GM12878 (cell line): ENCODE measurements around the gene RAP1GAP2.

Experiments
- BCL11A ChIP-seq: IDR thresholded peaks from 2 replicates; pipeline ENCODE4 v1.6.1; 2011; ENCODE audit warnings: low read depth, low read length
- GABPA ChIP-seq: IDR thresholded peaks from 2 replicates; pipeline ENCODE4 v1.6.1; 2014; ENCODE audit warnings: antibody characterized with exemption, low read depth, mild to moderate bottlenecking, inconsistent platforms
- JUND ChIP-seq: IDR thresholded peaks from 2 replicates; pipeline ENCODE4 v1.6.1; 2012; ENCODE audit warnings: low read depth, mild to moderate bottlenecking, low read length, improper control_type of control experiment, moderate library complexity
- POLR2AphosphoS5 ChIP-seq: IDR thresholded peaks from 2 replicates; pipeline ENCODE4 v1.6.1; 2011; ENCODE audit warnings: mild to moderate bottlenecking, low read length, inconsistent platforms
- RAD21 ChIP-seq: IDR thresholded peaks from 2 replicates; pipeline ENCODE4 v1.6.1; 2011; ENCODE audit warnings: mild to moderate bottlenecking, low read depth, low read length, moderate library complexity; ENCODE audit not compliant: insufficient read depth
- RFX5 ChIP-seq: IDR thresholded peaks from 2 replicates; pipeline ENCODE4 v1.6.1; 2011; ENCODE audit warnings: low read depth, low read length, improper control_type of control experiment
- SIN3A ChIP-seq: IDR thresholded peaks from 2 replicates; pipeline ENCODE4 v1.6.1; 2012; ENCODE audit warnings: low read depth, low read length, improper control_type of control experiment
- YY1 ChIP-seq: IDR thresholded peaks from 2 replicates; pipeline ENCODE4 v1.6.1; 2011; ENCODE audit warnings: low read depth, mild to moderate bottlenecking, low read length
- ZNF24 ChIP-seq: fragments of 450-650 bp; IDR thresholded peaks from 2 replicates; pipeline ENCODE4 v1.6.1; 2017; ENCODE audit warnings: antibody characterized with exemption, mild to moderate bottlenecking
- TF ChIP-seq, protein P1 (sequence below), 3 experiments: IDR thresholded peaks in 2 of 3; conservative IDR thresholded peaks in 1 of 3; 2 replicates each; pipeline ENCODE4 v1.5.1; 2011; ENCODE audit warnings: low read depth in 3 of 3, low read length in 3 of 3, mild to moderate bottlenecking in 3 of 3, control low read depth in 2 of 3, moderate library complexity in 2 of 3, inconsistent platforms in 1 of 3, mixed read lengths in 1 of 3; ENCODE audit not compliant: control insufficient read depth in 2 of 3, insufficient read depth in 1 of 3; ENCODE audit errors: extremely low read depth in 1 of 3
- TF ChIP-seq, protein P2 (sequence below): IDR thresholded peaks from 2 replicates; pipeline ENCODE4 v1.6.1; 2012; ENCODE audit warnings: low read depth, low read length, improper control_type of control experiment
- TF ChIP-seq, protein P3 (sequence below): fragments of 450-650 bp; formaldehyde crosslinking; IDR thresholded peaks from 2 replicates; pipeline ENCODE4 v1.4.0; 2020; ENCODE audit warnings: mild to moderate bottlenecking, moderate library complexity

DNA sequence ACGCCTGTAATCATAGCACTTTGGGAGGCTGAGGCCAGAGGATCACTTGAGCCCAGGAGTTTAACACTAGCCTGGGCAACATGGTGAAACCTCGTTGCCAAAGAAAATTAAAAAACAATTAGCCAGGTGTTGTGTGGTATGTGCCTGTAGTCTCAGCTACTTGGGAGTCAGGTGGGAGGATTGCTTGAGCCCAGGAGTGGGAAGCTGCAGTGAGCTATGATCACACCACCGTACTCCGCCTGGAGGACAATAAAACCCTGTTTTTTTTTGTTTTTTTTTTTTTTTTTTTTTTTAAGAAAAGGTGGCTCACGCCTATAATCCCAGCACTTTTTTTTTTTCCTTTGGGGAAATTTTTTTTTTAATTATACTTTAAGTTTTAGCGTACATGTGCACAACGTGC is 26.1 kb downstream of the RAP1GAP2 start:
- TF ChIP-seq RAD21, result no peak
- no peak for TF ChIP-seq GABPA
- TF ChIP-seq RFX5, result no peak
- TF ChIP-seq ZNF24, result no peak
- TF ChIP-seq, protein P1, sequence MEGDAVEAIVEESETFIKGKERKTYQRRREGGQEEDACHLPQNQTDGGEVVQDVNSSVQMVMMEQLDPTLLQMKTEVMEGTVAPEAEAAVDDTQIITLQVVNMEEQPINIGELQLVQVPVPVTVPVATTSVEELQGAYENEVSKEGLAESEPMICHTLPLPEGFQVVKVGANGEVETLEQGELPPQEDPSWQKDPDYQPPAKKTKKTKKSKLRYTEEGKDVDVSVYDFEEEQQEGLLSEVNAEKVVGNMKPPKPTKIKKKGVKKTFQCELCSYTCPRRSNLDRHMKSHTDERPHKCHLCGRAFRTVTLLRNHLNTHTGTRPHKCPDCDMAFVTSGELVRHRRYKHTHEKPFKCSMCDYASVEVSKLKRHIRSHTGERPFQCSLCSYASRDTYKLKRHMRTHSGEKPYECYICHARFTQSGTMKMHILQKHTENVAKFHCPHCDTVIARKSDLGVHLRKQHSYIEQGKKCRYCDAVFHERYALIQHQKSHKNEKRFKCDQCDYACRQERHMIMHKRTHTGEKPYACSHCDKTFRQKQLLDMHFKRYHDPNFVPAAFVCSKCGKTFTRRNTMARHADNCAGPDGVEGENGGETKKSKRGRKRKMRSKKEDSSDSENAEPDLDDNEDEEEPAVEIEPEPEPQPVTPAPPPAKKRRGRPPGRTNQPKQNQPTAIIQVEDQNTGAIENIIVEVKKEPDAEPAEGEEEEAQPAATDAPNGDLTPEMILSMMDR (IDR thresholded peaks at IDR 0.05 in 2 of 3, conservative IDR thresholded peaks at IDR 0.05 in 1 of 3; ENCODE audit: control insufficient read depth in 2 of 3, extremely low read depth in 1 of 3, insufficient read depth in 1 of 3, low read depth in 3 of 3, low read length in 3 of 3), result no peak
- TF ChIP-seq BCL11A, result no peak
- no peak for TF ChIP-seq SIN3A
- TF ChIP-seq, protein P2, sequence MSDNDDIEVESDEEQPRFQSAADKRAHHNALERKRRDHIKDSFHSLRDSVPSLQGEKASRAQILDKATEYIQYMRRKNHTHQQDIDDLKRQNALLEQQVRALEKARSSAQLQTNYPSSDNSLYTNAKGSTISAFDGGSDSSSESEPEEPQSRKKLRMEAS, result no peak
- TF ChIP-seq POLR2AphosphoS5, result no peak
- TF ChIP-seq, protein P3, sequence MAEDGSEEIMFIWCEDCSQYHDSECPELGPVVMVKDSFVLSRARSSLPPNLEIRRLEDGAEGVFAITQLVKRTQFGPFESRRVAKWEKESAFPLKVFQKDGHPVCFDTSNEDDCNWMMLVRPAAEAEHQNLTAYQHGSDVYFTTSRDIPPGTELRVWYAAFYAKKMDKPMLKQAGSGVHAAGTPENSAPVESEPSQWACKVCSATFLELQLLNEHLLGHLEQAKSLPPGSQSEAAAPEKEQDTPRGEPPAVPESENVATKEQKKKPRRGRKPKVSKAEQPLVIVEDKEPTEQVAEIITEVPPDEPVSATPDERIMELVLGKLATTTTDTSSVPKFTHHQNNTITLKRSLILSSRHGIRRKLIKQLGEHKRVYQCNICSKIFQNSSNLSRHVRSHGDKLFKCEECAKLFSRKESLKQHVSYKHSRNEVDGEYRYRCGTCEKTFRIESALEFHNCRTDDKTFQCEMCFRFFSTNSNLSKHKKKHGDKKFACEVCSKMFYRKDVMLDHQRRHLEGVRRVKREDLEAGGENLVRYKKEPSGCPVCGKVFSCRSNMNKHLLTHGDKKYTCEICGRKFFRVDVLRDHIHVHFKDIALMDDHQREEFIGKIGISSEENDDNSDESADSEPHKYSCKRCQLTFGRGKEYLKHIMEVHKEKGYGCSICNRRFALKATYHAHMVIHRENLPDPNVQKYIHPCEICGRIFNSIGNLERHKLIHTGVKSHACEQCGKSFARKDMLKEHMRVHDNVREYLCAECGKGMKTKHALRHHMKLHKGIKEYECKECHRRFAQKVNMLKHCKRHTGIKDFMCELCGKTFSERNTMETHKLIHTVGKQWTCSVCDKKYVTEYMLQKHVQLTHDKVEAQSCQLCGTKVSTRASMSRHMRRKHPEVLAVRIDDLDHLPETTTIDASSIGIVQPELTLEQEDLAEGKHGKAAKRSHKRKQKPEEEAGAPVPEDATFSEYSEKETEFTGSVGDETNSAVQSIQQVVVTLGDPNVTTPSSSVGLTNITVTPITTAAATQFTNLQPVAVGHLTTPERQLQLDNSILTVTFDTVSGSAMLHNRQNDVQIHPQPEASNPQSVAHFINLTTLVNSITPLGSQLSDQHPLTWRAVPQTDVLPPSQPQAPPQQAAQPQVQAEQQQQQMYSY, result no peak
- TF ChIP-seq JUND, result no peak
- no peak for TF ChIP-seq YY1
